Renal cortical epithelial cell (primary cell): ENCODE measurements around the gene NPHP4. TPM values are rescaled to one million over a fixed set of nuclear protein-coding genes. Genes with fewer than 3 reads are reported as not detected.

Source experiments
- DNase-seq: peaks from one replicate; pipeline ENCODE4 v3.0.0-alpha.2; 2011; ENCODE audit warnings: low read depth
- total RNA-seq: library from RNA; depleted of rRNA; stranded (reverse); fragments of >200 nt; gene quantifications from 2 replicates; pipeline ENCODE4 v1.2.3, GENCODE V29; 2014

Gene NPHP4
- total RNA-seq, 1 donor from 2014 or later, result 14.3 TPM

- no peak for DNase-seq
Observed at GRCh38 chr1:5877683-5878530, 114.3 kb downstream of the NPHP4 start.

GRCh38 chr1:5877001-5877400 is 115.2 kb downstream of the NPHP4 start:
- no peak for DNase-seq

GRCh38 chr1:5876094-5876650 is 116.1 kb downstream of the NPHP4 start:
- DNase-seq, result no peak

GRCh38 chr1:5875345-5875910 is 116.8 kb downstream of the NPHP4 start:
- DNase-seq, result no peak

- no peak for DNase-seq
Observed at GRCh38 chr1:5874416-5875110, 117.7 kb downstream of the NPHP4 start.

GRCh38 chr1:5873556-5873955 is 118.7 kb downstream of the NPHP4 start:
- DNase-seq, result no peak

GRCh38 chr1:5872886-5873285 is 119.3 kb downstream of the NPHP4 start:
- no peak for DNase-seq

- DNase-seq, result no peak
Observed at GRCh38 chr1:5868931-5869500, 123.2 kb downstream of the NPHP4 start.

GRCh38 chr1:5865774-5866173 is 126.5 kb downstream of the NPHP4 start:
- DNase-seq, result no peak

GRCh38 chr1:5865056-5865455 is 127.2 kb downstream of the NPHP4 start:
- DNase-seq, result no peak

- DNase-seq, result no peak
Observed at GRCh38 chr1:5864256-5864655, 128.0 kb downstream of the NPHP4 start.

- DNase-seq, result no peak
Observed at GRCh38 chr1:5863238-5863637, 129.0 kb downstream of the NPHP4 start.

- no peak for DNase-seq
Observed at GRCh38 chr1:5861871-5862825, 130.1 kb downstream of the NPHP4 start.

GRCh38 chr1:5860277-5860676 is 131.9 kb downstream of the NPHP4 start:
- DNase-seq, result no peak

GRCh38 chr1:5859766-5860165 is 132.5 kb downstream of the NPHP4 start:
- DNase-seq, result no peak

- DNase-seq, result no peak
Observed at GRCh38 chr1:5858844-5859407, 133.3 kb downstream of the NPHP4 start.

GRCh38 chr1:5858246-5858645 is 134.0 kb downstream of the NPHP4 start:
- no peak for DNase-seq

GRCh38 chr1:5857508-5858090 is 134.6 kb downstream of the NPHP4 start:
- DNase-seq, result no peak

- no peak for DNase-seq
Observed at GRCh38 chr1:5857011-5857410, 135.2 kb downstream of the NPHP4 start.

GRCh38 chr1:5856246-5856815 is 135.9 kb downstream of the NPHP4 start:
- peak; percentile 6 for DNase-seq
